Endothelial cell (in vitro differentiated cells): ENCODE measurements around the gene IRF9. TPM values are rescaled to one million over a fixed set of nuclear protein-coding genes. Genes with fewer than 3 reads are reported as not detected.

ENCODE experiments used
- DNase-seq: peaks from one replicate; pipeline ENCODE4 v3.0.0; 2021; ENCODE audit warnings: low spot score
- H3K27ac Mint-ChIP-seq: one replicate; pipeline ENCODE4 v1.8.0; 2021; ENCODE audit warnings: mixed read lengths, inconsistent platforms; ENCODE audit not compliant: unreplicated experiment
- H3K27me3 Mint-ChIP-seq: one replicate; pipeline ENCODE4 v1.8.0; 2021; ENCODE audit warnings: mild to moderate bottlenecking, moderate library complexity, mixed read lengths, inconsistent platforms; ENCODE audit not compliant: unreplicated experiment
- H3K36me3 Mint-ChIP-seq: one replicate; pipeline ENCODE4 v1.8.0; 2021; ENCODE audit warnings: mild to moderate bottlenecking, low read depth, mixed read lengths, inconsistent platforms; ENCODE audit not compliant: unreplicated experiment
- H3K4me1 Mint-ChIP-seq: one replicate; pipeline ENCODE4 v1.8.0; 2021; ENCODE audit warnings: mild to moderate bottlenecking, mixed read lengths, inconsistent platforms; ENCODE audit not compliant: unreplicated experiment
- H3K4me3 Mint-ChIP-seq: one replicate; pipeline ENCODE4 v1.8.0; 2021; ENCODE audit warnings: mild to moderate bottlenecking, mixed read lengths, inconsistent platforms; ENCODE audit not compliant: unreplicated experiment
- H3K9me3 Mint-ChIP-seq: one replicate; pipeline ENCODE4 v1.8.0; 2021; ENCODE audit warnings: mixed read lengths, inconsistent platforms; ENCODE audit not compliant: unreplicated experiment
- CTCF ChIP-seq: fragments of 200-600 bp; sonication (generic); IDR thresholded peaks from one replicate; pipeline ENCODE4 v1.5.0; 2021; ENCODE audit warnings: antibody characterized with exemption; ENCODE audit not compliant: unreplicated experiment
- total RNA-seq: library from RNA; stranded (reverse); fragmentation: NEBNext Ultra II Directional; extraction: Animal tissue kit (Norgen Biotek cat#: 25700); gene quantifications from one replicate; pipeline ENCODE4 v1.2.1, GENCODE V29; 2021; ENCODE audit not compliant: unreplicated experiment

Gene IRF9
- total RNA-seq, 1 donor from 2014 or later: 25.7 TPM

DNA sequence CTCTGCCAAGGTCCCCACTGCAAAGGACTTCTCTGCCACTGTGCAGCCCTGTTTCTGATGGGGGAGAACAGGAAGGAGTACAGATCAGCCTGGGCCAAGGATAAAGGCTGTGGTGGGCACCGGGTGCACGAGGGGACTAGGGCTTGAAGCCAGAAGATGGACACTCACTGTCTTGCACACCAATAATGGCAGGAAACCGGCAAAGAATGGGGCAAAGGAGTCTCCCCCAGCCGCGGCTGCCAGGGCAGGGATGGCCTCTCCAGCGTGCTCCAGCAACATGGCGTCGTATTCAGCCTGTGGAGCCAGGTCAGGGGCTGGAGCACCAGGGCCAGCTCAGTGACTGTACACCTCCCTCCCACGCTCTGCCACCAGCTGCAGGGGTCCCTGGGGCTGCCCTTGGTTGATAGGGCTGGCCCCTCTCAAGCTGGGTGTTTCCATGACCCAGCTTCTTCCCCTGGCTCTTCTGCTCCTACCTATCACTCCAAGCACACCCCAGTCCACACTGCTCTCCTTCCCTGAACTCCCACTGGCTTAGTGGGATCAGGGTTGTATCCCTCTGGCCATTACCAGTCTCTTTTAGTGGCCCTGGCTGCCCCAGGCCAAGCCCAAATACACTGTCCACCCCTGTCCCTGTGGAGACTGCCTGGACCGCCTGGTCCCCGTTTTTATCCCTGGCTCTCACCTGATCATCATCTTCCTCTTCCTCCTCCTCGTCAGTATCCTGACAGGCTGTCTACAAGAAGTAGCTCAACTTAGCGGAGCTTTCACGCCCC is 21.2 kb downstream of the IRF9 start:
- peak overlapping the region; percentile 27 for H3K4me3 Mint-ChIP-seq
- H3K4me1 Mint-ChIP-seq: peaks cover 11% of the 10 kb centered on the region
- no peaks in the 10 kb centered on the region for H3K9me3 Mint-ChIP-seq
- DNase-seq: no peak
- H3K27ac Mint-ChIP-seq: no peak overlapping the region
- peaks cover 25% of the 10 kb centered on the region for H3K36me3 Mint-ChIP-seq
- H3K27me3 Mint-ChIP-seq: peaks cover 14% of the 10 kb centered on the region
- TF ChIP-seq CTCF: no peak

DNA sequence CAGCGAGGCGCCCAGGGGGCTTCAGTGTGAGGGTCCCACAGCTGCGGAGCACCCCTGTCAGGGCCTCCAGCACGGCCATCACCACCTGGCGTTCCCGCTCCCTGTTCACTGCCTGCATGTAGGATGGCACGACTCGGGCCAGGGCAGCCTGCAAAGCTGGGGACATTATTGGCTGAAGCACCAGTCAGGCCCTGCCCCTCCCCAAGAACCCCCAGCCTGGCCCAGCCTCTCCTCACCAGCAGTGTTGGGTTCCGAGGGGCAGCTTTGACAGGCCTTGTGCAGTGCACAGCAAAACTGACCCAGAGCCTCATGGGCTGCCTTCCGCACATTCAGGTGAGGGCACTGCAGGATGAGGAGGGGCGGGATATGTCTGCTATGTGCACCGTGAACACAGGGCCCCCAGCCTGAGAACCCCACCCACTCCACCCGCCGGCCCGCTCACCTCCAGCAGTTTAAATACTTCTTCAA is 22.0 kb downstream of the IRF9 start:
- Mint-ChIP-seq H3K27me3 (peaks cover 20% of the 10 kb centered on the region), H3K4me1 (peaks cover 11% of the 10 kb centered on the region), H3K36me3 (peaks cover 28% of the 10 kb centered on the region), H3K9me3 (no peaks in the 10 kb centered on the region), H3K27ac (no peak overlapping the region), H3K4me3 (peak overlapping the region; percentile 25)
- DNase-seq: no peak
- no peak for TF ChIP-seq CTCF

GRCh38 chr14:24184104-24184970 is 23.3 kb downstream of the IRF9 start:
- TF ChIP-seq CTCF: no peak
- DNase-seq: no peak
- peaks cover 32% of the 10 kb centered on the region for H3K36me3 Mint-ChIP-seq
- H3K4me3 Mint-ChIP-seq: no peak overlapping the region
- peaks cover 17% of the 10 kb centered on the region for H3K4me1 Mint-ChIP-seq
- H3K27me3 Mint-ChIP-seq: peaks cover 23% of the 10 kb centered on the region
- no peak overlapping the region for H3K27ac Mint-ChIP-seq
- H3K9me3 Mint-ChIP-seq: no peaks in the 10 kb centered on the region

- DNase-seq: no peak
- H3K4me1 Mint-ChIP-seq: peaks cover 19% of the 10 kb centered on the region
- H3K27me3 Mint-ChIP-seq: peaks cover 25% of the 10 kb centered on the region
- H3K9me3 Mint-ChIP-seq: no peaks in the 10 kb centered on the region
- H3K27ac Mint-ChIP-seq: no peak overlapping the region
- TF ChIP-seq CTCF: no peak
- no peak overlapping the region for H3K4me3 Mint-ChIP-seq
- H3K36me3 Mint-ChIP-seq: peaks cover 32% of the 10 kb centered on the region
Observed at GRCh38 chr14:24185026-24185425, 24.0 kb downstream of the IRF9 start.

DNA sequence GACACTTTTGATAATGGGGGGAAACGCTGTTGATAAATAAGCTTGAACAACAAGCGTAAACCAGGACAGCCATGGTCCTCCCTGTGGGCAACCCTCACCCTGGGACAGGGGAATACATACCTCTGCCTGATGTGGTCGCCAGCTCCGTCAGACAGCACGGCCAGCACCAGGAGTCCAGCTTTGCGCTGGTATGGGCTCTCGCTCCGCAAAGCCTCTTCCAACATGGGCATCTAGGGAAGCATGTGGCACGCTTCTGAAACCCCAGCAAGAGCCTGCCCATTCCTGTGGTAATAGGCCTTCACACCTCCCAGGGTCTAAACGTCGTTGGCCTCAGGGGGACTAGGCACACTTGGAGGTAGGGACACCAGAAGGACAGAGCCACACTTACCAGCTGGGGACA is 24.7 kb downstream of the IRF9 start:
- no peak for TF ChIP-seq CTCF
- peaks cover 31% of the 10 kb centered on the region for H3K36me3 Mint-ChIP-seq
- H3K4me1 Mint-ChIP-seq: peaks cover 18% of the 10 kb centered on the region
- no peaks in the 10 kb centered on the region for H3K9me3 Mint-ChIP-seq
- no peak overlapping the region for H3K4me3 Mint-ChIP-seq
- DNase-seq: no peak
- no peak overlapping the region for H3K27ac Mint-ChIP-seq
- H3K27me3 Mint-ChIP-seq: peaks cover 23% of the 10 kb centered on the region
